Posterior cingulate gyrus (tissue), 11 donors: ENCODE results near the gene KIF15.
"Not testable (repeated sequence)": the region's sequence is repeated elsewhere in the genome, so short reads cannot be mapped to it uniquely, and the experiment has no call there.

Experiments used
- DNase-seq, 10 donors: peaks; one replicate each; pipeline versions ENCODE4 v3.0.0 to v3.0.0-alpha.2; 2020 to 2021; ENCODE audit warnings: mixed read lengths in 3 of 10
- intact Hi-C: fragments of 100-400 bp; cut with DNase I; formaldehyde crosslinking; loops from one replicate; pipeline ENCODE4 v1.15.1; 2023

Gene KIF15

DNA sequence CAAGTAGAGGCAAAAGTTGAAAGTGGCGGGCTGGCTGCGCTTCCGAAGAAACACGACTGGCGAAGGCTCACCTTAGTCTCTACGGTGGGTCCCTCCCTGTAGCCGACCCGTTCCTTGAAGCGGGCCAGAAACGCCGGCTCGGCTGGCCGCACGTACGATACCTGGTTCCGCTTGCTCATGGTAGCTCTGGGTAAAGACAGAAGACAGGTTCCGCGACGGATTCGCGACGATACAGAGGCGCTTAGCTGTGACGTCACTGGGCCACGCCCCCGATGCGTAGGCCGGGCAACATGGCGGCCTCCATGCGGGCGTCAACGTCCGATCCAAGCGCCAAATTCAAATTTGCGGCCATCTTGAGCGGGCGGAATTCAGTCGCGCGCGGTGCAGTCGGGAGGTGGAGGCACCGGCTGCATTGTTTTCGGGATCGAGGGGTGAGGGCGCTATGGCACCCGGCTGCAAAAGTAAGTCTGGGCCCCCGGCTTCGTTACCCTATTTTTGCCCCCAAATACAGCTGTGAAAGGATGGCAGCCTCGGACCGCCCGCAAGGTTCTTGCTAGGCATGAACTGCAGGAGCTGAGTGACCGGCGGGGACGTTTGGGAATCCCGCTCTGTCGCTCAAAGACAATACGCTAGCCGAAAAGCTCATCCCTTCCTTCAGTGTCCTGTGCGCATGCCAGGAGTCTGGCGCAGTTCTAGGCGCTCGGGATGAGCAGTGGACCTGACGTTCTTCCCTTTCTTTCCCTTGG lies at the start of gene KIF15, which contains the start of gene KIAA1143:
Gene KIF15 (plus strand): TSS at position 371 of the 746 bp plus-strand sequence. CDS start 72 bp downstream, at position 443.
Gene KIAA1143 (minus strand): TSS at position 196 of the 746 bp plus-strand sequence. CDS start 17 bp downstream, at position 179.
- peak; percentile 93 to 99 (median 96) for DNase-seq
- intact Hi-C loops: loop anchor here (1.0 to 10.0 kb wide), 5 partner anchors 32 to 437 kb away; partner anchors contain the start of genes TMEM42, ZNF501 and ZNF502

DNA sequence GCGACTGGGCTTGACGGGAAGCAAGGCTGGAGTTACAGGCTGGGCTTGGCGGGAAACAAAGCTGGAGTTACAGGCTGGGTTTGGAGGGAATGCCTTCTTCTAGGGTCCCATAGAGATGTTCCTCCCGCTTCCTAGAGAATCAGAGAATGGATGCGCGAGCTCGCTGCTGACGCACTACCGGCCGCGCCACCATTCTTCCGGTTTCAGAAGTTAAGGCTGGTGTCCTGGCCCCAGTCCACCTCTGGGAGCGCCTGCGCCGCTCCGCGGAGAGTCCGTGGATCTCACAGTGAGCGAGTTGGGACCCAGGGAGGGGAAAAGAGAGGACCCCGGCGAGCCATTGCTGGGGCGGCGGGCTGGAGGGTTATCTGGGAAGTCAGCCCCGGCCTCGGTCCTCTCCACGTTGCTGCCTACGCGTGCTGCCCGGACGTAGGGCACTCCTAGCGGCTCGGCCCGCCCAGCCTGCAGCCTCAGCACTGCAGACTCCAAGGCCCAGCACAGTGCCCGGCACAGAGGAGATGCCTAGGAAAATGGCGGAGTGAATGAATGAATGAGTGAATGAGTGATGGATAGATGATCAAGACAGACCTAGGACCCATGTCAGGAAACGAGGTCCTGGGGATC lies 49.0 kb upstream of the KIF15 start, which contains the start of gene ZNF502:
Gene ZNF502 (plus strand): TSS at position 206 of the 621 bp plus-strand sequence. CDS start 7,602 bp downstream, outside the sequence.
- intact Hi-C loops: loop anchor here (1.0 kb wide), 2 partner anchors 17 to 49 kb away; partner anchors contain the start of genes KIAA1143, KIF15 and ZNF501
- DNase-seq: peak; percentile 81 to 98 (median 92)

GRCh38 chr3:44721231-44722102 lies 40.1 kb upstream of the KIF15 start:
- DNase-seq: no peak
- intact Hi-C loops: no loop called here

- no peak for DNase-seq
- intact Hi-C loops: no loop called here
Observed at GRCh38 chr3:44722103-44722401, 39.5 kb upstream of the KIF15 start.

DNA sequence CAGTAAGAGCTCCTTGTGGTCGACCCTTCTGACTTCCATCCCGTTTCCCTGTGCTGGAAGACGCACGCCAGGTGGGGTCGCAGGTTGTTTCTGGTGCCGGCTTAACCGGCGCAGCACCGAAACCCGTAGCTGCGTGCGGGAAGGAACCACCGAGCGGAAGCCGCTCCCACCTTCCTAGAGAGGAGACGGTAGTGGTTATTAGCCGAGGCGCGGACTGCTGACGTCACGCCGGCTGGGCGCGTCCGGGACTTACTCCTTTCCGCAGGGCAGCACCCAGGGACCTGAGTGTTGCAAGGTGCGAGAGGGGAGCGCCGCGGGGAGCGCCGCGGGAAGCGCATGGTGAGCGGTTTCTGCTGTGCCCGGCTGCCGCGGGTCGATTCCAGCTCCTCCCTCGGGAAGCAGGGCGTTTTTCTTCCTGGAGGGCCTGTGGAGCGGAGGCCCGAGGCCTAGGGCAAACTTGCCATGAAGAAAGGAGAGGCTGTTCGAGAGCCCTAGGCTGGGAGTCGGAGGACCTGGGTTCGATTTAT lies 32.1 kb upstream of the KIF15 start, which contains the start of gene ZNF501:
Gene ZNF501 (plus strand): TSS at position 252 of the 527 bp plus-strand sequence. CDS start 4,787 bp downstream, outside the sequence.
- intact Hi-C loops: loop anchor here (1.0 kb wide), 2 partner anchors 17 to 33 kb away; partner anchors contain the start of gene ZNF502
- peak; percentile 76 to 98 (median 92) for DNase-seq

DNA sequence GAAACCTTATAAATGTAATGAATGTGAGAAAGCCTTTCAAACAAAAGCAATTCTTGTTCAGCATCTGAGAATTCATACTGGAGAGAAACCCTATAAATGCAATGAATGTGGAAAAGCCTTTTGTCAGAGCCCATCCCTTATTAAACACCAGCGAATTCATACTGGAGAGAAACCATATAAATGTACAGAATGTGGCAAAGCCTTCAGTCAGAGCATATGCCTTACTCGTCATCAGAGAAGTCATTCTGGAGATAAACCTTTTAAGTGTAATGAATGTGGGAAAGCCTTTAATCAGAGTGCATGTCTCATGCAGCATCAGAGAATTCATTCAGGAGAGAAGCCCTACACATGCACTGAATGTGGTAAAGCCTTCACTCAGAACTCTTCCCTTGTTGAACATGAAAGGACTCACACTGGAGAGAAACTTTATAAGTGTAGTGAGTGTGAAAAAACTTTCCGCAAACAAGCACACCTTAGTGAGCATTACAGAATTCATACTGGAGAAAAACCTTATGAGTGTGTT lies 26.9 kb upstream of the KIF15 start:
- DNase-seq: no peak
- intact Hi-C loops: no loop called here

- intact Hi-C loops: loop anchor here (1.0 to 10.0 kb wide), 4 partner anchors 49 to 436 kb away; partner anchors contain the start of genes TMEM42 and ZNF502
- DNase-seq: peak in 1 of 10 donors; percentile 15
Observed at GRCh38 chr3:44761101-44761423, 532 bp upstream of the KIF15 start.

DNA sequence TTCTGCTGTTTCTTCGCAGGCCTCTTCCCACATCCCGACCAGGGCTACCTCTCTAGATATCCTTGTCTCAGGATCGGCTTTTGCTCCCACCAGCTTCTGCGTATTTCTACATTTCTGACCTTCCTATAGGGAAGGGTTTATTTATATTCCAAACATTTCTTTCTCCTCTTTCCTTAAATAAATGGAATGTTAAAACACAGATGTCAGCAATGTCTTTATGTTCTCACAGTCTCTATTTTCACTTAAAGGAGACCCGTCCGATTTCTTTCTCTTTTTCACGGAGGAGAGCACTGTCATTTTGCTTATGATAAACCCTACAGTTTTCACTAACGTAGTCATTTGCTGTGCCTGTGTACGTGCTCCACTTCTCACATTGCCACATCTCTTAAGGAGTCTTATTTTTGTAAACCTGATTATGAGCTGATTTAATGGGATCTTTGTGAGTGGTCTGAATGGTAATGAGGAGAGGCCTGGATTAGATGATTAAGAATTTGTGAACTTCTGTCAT lies 630 bp downstream of the KIF15 start:
- no peak for DNase-seq
- intact Hi-C loops: loop anchor here (1.0 to 10.0 kb wide), 3 partner anchors 33 to 437 kb away; partner anchors contain the start of genes TMEM42 and ZNF501

- DNase-seq: no peak
- intact Hi-C loops: loop anchor here (1.0 to 10.0 kb wide), 3 partner anchors 33 to 438 kb away; partner anchors contain the start of genes TMEM42 and ZNF501
Observed at GRCh38 chr3:44762690-44763089, 1.1 kb downstream of the KIF15 start.

GRCh38 chr3:44764248-44764647 lies 2.7 kb downstream of the KIF15 start:
- no peak for DNase-seq
- intact Hi-C loops: loop anchor here (5.0 to 10.0 kb wide), 2 partner anchors 98 to 439 kb away; partner anchors contain the start of gene TMEM42

GRCh38 chr3:44771424-44772098 lies 10.0 kb downstream of the KIF15 start:
- intact Hi-C loops: no loop called here
- no peak for DNase-seq

DNA sequence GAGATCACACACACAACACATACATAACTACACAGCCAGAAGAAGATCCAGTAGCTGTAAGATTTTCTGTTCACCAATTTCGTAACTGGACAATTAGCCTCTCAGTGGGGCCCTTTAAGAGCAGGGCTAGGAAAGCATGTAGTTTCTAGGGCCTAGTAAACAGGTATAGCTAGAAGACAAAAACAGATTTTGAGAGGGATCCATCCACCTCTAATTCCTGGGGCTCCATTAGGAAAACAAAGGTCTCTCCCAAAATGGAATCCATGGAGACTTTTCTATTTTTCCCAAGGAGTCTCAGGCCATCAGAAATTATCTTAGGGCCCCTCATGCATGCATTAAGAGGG lies 10.5 kb downstream of the KIF15 start:
- no peak for DNase-seq
- intact Hi-C loops: no loop called here

DNA sequence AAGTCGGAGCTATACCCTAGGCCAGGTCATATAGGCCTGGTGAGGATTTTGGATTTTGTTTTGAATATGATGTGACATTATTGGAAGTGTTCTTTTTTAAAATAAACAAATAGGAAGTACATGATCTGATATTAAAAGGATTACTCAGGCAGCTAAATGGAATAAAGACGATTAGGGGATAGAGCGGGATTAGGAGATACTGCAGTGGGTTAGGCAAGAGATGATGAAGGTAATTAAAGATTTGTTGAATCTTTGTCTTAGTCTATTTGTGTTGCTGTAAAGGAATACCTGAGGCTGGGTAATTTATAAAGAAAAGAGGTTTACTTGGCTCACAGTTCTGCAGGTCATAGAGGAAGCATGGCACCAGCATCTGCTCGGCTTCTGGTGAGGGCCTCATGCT lies 21.3 kb downstream of the KIF15 start:
- no peak for DNase-seq
- intact Hi-C loops: no loop called here

DNA sequence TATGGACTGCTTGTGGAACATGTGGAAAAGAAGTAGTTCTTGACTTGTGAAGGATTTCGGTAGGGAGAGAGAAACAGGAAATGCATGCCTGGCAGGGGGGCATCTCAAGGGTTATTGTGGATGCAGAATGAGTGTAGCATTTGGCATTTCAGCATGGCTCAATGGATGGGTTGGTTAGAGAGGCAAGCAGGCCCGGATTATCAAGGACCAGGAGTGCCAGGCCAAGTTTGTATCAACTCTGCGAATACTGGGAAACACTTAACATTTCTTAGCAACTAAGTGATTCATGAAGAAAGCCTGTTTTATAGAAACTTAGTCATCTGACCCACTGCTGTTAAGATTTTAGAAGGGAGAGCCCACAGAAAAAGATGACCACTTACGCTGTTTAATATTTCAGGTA lies 33.6 kb downstream of the KIF15 start:
- no peak for DNase-seq
- intact Hi-C loops: no loop called here

DNA sequence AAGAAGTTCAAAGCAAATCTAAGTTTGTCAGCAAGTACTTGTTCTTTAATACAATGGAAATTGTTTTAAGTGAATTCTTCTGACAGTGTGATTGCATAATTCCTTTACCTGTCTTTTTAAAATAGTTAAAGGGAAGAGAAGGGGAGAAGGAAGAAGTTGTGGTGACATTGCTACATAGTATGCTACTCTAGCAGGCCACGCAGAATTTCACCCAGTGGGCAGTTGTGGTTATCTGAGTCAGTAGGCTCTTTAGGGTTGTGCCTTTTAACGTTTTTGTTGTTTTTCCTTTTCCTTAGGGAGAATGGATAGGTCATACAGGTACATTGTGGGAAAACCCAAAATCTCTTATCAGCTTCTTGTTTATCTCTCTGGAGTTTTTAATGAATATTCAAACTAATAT lies 40.4 kb downstream of the KIF15 start:
- intact Hi-C loops: no loop called here
- DNase-seq: no peak

GRCh38 chr3:44803298-44803697 lies 41.7 kb downstream of the KIF15 start:
- DNase-seq: no peak

GRCh38 chr3:44805960-44806359 lies 44.4 kb downstream of the KIF15 start:
- intact Hi-C loops: no loop called here

More at GRCh38 chr3:44803298-44803697, 41.7 kb downstream of the KIF15 start:
- intact Hi-C loops: no loop called here

DNA sequence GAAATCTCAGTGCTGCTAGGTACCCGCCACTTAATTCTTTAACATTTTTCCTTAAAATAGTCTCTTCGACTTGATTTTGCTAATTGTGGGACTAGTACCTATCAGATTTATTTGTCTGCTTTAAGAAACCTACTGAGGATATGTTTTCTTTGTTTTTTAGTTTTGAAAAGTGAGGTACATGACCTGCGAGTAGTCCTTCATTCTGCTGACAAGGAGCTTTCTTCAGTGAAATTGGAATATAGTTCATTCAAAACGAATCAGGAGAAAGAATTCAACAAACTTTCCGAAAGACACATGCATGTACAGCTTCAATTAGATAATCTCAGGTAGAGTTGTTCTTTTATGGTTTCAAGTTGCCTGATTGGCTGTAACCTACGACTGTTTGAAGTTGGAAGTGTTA lies 53.2 kb downstream of the KIF15 start:
- DNase-seq: no peak
- intact Hi-C loops: no loop called here

More at GRCh38 chr3:44805960-44806359, 44.4 kb downstream of the KIF15 start:
- no peak for DNase-seq

DNA sequence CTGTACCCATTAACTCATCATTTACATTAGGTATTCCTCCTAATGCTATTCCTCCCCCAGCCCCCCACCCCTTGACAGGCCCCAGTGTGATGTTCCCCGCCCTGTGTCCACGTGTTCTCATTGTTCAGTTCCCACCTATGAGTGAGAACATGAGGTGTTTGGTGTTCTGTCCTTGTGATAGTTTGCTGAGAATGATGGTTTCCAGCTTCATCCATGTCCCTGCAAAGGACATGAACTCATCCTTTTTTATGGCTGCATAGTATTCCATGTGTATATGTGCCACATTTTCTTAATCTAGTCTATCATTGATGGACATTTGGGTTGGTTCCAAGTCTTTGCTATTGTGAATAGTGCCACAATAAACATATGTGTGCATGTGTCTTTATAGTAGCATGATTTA lies 54.7 kb downstream of the KIF15 start:
- DNase-seq, intact Hi-C loops: not testable (repeated sequence)
